Fibroblast of skin of right quadriceps (primary cell): ENCODE data around the gene PCDHB11.
"Not testable (repeated sequence)": the region's sequence is repeated elsewhere in the genome, so short reads cannot be mapped to it uniquely, and the experiment has no call there.

Source experiments
- DNase-seq: peaks from one replicate; pipeline ENCODE4 v3.0.0-alpha.2; 2013

PCDHB11 gene

GRCh38 chr5:141188682-141189081 lies 10.7 kb upstream of the PCDHB11 start:
- not testable (repeated sequence) for DNase-seq

DNA sequence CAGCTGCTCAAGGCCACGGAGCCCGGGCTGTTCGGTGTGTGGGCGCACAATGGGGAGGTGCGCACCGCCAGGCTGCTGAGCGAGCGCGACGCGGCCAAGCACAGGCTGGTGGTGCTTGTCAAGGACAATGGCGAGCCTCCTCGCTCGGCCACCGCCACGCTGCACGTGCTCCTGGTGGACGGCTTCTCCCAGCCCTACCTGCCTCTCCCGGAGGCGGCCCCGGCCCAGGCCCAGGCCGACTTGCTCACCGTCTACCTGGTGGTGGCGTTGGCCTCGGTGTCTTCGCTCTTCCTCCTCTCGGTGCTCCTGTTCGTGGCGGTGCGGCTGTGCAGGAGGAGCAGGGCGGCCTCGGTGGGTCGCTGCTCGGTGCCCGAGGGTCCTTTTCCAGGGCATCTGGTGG lies 10.3 kb upstream of the PCDHB11 start:
- DNase-seq: not testable (repeated sequence)

GRCh38 chr5:141192110-141192725 lies 7.2 kb upstream of the PCDHB11 start, which contains the start of gene PCDHB10:
TSS of gene PCDHB10 (plus strand) at chr5:141192353. CDS start at chr5:141192553, 200 bp downstream.
- DNase-seq: no peak

- DNase-seq: not testable (repeated sequence)
Observed at GRCh38 chr5:141194332-141194731, 5.1 kb upstream of the PCDHB11 start.

DNA sequence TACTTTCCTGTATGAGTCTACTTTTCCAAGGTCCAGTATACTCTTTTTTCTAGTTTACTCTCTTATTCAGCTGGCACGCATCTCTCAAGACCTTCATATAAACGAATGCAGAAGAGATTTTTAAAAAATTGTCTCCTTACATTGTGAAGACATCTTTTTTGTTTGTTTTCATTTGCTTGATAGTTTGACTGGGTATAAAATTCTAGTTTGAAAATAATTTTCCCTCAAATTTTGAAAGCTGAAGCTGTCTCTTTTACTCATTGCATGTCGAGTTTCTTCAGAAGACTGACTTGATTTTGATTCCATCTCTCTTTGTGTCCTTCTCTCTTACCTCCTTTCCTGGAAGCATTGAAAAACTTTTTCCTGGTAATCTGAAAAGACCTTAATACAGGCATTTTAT lies 3.1 kb upstream of the PCDHB11 start:
- no peak for DNase-seq

DNA sequence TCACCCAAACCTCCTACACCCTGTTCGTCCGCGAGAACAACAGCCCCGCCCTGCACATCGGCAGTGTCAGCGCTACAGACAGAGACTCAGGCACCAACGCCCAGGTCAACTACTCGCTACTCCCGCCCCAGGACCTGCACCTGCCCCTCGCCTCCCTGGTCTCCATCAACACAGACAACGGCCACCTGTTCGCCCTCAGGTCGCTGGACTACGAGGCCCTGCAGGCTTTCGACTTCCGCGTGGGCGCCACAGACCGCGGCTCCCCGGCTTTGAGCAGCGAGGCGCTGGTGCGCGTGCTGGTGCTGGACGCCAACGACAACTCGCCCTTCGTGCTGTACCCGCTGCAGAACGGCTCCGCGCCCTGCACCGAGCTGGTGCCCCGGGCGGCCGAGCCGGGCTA lies 1.7 kb downstream of the PCDHB11 start:
- DNase-seq: not testable (repeated sequence)

- not testable (repeated sequence) for DNase-seq
Observed at GRCh38 chr5:141201646-141202045, 2.2 kb downstream of the PCDHB11 start.

- no peak for DNase-seq
Observed at GRCh38 chr5:141208478-141208877, 9.1 kb downstream of the PCDHB11 start, which contains the start of gene PCDHB12. TSS of gene PCDHB12 (plus strand) at chr5:141208719. CDS start at chr5:141208908, 189 bp downstream.

DNA sequence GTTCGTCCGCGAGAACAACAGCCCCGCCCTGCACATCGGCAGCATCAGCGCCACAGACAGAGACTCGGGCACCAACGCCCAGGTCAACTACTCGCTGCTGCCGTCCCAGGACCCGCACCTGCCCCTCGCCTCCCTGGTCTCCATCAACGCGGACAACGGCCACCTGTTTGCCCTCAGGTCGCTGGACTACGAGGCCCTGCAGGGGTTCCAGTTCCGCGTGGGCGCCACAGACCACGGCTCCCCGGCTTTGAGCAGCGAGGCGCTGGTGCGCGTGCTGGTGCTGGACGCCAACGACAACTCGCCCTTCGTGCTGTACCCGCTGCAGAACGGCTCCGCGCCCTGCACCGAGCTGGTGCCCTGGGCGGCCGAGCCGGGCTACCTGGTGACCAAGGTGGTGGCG lies 10.9 kb downstream of the PCDHB11 start:
- not testable (repeated sequence) for DNase-seq

- DNase-seq: not testable (repeated sequence)
Observed at GRCh38 chr5:141210849-141211248, 11.4 kb downstream of the PCDHB11 start.

DNA sequence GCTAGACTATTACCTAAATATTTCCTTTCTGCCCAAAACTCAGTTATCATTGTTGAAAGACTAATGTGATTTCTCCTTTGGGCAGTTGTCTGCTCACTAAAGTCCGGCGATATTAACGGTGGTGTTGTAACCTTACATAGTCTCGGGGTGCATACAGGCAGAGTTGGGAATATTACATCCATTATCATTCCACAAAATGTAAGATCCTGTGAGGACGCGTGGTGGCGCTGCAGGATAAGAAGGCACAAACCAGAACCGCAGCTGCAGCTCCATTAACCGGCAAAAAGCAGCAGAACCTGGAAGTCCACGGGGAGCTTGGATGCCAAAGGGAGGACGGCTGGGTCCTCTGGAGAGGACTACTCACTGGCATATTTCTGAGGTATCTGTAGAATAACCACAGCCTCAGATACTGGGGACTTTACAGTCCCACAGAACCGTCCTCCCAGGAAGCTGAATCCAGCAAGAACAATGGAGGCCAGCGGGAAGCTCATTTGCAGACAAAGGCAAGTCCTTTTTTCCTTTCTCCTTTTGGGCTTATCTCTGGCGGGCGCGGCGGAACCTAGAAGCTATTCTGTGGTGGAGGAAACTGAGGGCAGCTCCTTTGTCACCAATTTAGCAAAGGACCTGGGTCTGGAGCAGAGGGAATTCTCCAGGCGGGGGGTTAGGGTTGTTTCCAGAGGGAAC lies 14.4 kb downstream of the PCDHB11 start, which contains the start of gene PCDHB13:
PCDHB13 (plus strand) TSS at position 264 of the 684 bp plus-strand sequence; CDS start at position 469, 205 bp downstream.
- DNase-seq: not testable (repeated sequence)

DNA sequence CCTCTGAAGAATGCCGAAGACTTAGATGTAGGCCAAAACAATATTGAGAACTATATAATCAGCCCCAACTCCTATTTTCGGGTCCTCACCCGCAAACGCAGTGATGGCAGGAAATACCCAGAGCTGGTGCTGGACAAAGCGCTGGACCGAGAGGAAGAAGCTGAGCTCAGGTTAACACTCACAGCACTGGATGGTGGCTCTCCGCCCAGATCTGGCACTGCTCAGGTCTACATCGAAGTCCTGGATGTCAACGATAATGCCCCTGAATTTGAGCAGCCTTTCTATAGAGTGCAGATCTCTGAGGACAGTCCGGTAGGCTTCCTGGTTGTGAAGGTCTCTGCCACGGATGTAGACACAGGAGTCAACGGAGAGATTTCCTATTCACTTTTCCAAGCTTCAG lies 15.2 kb downstream of the PCDHB11 start:
- not testable (repeated sequence) for DNase-seq

- not testable (repeated sequence) for DNase-seq
Observed at GRCh38 chr5:141215504-141215903, 16.1 kb downstream of the PCDHB11 start.

DNA sequence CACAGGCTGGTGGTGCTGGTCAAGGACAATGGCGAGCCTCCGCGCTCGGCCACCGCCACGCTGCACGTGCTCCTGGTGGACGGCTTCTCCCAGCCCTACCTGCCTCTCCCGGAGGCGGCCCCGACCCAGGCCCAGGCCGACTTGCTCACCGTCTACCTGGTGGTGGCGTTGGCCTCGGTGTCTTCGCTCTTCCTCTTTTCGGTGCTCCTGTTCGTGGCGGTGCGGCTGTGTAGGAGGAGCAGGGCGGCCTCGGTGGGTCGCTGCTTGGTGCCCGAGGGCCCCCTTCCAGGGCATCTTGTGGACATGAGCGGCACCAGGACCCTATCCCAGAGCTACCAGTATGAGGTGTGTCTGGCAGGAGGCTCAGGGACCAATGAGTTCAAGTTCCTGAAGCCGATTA lies 16.6 kb downstream of the PCDHB11 start:
- DNase-seq: not testable (repeated sequence)

DNA sequence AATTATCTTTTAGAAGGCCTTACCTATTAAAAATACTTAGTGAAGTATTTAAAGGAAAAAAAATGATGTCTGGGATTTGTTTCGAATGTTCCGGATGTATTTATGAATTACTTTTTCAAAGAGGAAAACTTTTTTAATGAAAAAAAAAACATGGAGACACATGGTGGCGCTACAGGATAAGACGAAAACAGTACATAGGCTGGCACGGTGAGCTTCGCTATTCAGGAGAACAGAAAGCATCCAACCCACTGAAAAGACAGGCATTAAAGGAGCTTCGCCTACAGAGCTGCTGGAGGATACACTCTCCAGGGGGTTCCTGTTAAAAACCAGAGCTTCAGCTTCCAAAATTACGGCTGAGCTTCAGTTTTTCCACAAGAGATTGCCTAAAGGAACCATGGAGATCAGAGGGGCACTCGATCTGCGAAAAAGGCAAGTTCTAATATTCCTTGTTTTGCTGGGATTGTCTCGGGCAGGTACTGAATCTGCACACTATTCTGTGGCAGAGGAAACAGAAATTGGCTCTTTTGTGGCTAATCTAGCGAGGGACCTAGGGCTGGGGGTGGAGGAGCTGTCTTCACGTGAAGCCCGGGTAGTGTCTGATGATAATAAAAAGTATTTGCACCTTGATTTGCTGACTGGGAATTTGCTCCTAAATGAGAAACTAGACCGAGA lies 23.8 kb downstream of the PCDHB11 start, which contains the start of gene PCDHB14:
PCDHB14 (plus strand) TSS at position 232 of the 672 bp plus-strand sequence; CDS start at position 395, 163 bp downstream.
- no peak for DNase-seq

GRCh38 chr5:141224844-141225243 lies 25.4 kb downstream of the PCDHB11 start:
- not testable (repeated sequence) for DNase-seq

DNA sequence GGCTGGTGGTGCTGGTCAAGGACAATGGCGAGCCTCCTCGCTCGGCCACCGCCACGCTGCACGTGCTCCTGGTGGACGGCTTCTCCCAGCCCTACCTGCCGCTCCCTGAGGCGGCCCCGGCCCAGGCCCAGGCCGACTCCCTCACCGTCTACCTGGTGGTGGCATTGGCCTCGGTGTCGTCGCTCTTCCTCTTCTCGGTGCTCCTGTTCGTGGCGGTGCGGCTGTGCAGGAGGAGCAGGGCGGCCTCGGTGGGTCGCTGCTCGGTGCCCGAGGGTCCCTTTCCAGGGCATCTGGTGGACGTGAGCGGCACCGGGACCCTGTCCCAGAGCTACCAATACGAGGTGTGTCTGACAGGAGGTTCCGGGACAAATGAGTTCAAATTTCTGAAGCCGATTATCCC lies 26.0 kb downstream of the PCDHB11 start:
- DNase-seq: not testable (repeated sequence)

GRCh38 chr5:141234109-141234667 lies 34.8 kb downstream of the PCDHB11 start:
- no peak for DNase-seq

DNA sequence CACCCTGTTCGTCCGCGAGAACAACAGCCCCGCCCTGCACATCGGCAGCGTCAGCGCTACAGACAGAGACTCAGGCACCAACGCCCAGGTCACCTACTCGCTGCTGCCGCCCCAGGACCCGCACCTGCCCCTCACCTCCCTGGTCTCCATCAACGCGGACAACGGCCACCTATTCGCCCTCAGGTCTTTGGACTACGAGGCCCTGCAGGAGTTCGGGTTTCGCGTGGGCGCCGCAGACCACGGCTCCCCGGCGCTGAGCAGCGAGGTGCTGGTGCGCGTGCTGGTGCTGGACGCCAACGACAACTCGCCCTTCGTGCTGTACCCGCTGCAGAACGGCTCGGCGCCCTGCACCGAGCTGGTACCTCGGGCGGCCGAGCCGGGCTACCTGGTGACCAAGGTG lies 36.5 kb downstream of the PCDHB11 start:
- DNase-seq: not testable (repeated sequence)

DNA sequence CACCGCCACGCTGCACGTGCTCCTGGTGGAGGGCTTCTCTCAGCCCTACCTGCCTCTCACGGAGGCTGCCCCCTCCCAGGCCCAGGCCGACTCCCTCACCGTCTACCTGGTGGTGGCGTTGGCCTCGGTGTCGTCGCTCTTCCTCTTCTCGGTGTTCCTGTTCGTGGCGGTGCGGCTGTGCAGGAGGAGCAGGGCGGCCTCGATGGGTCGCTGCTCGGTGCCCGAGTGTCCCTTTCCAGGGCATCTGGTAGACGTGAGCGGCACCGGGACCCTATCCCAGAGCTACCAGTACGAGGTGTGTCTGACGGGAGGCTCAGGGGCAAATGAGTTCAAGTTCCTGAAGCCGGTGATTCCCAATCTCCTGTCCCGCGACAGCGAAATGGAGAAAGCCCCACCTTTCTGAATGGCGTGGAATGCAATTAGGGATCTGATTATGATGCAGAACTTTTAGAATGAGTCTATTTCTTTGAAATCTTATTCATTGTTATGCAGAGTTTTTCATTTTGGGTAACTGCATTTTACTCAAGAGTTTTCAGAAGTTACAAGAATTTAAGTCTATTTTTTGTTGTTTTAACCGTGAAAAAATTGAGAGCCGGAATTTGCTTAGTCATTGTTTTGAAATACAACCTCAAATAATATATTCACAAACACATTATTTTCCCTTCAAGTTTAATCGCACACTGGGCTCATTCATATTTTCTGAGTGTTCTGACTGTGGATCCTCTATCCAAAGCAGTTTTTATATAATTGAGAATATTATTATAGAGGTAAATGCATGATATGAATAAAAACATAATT lies 37.3 kb downstream of the PCDHB11 start:
- no peak for DNase-seq

- DNase-seq: no peak
Observed at GRCh38 chr5:141241496-141241895, 42.1 kb downstream of the PCDHB11 start.

DNA sequence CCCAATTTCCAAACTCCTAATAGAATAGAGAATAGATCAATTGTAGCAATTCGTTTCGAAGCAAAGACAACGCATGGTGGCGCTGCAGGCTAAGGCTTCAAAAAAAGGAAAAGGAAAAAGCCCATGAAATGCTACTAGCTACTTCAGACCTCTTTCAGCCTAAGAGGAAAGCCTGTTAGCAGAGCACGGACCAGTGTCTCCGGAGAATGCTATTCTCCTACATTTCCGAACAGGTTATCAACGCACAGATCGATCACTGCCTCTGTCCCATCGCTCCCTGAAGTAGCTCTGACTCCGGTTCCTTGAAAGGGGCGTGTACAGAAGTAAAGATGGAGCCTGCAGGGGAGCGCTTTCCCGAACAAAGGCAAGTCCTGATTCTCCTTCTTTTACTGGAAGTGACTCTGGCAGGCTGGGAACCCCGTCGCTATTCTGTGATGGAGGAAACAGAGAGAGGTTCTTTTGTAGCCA lies 45.9 kb downstream of the PCDHB11 start, which contains the start of gene PCDHB15:
PCDHB15 (plus strand) TSS at position 146 of the 468 bp plus-strand sequence; CDS start at position 330, 184 bp downstream.
- DNase-seq: no peak
